Measurements from ENCODE around the gene MDP1. TPM values are rescaled to one million over a fixed set of nuclear protein-coding genes. Genes with fewer than 3 reads are reported as not detected.
"Not testable (repeated sequence)": the region's sequence is repeated elsewhere in the genome, so short reads cannot be mapped to it uniquely, and the experiment has no call there.

The MDP1 gene
- total RNA-seq, 1 donor from 2014 or later, result 16.6 TPM

- peaks cover 10% of the 10 kb centered on the region for H3K4me1 ChIP-seq
- no peaks in the 10 kb centered on the region for H3K27me3 ChIP-seq (ENCODE audit: low read depth)
- intact Hi-C loops (cut with micrococcal nuclease), result no loop called here
- no peaks in the 10 kb centered on the region for H3K36me3 ChIP-seq
- TF ChIP-seq, protein P1, sequence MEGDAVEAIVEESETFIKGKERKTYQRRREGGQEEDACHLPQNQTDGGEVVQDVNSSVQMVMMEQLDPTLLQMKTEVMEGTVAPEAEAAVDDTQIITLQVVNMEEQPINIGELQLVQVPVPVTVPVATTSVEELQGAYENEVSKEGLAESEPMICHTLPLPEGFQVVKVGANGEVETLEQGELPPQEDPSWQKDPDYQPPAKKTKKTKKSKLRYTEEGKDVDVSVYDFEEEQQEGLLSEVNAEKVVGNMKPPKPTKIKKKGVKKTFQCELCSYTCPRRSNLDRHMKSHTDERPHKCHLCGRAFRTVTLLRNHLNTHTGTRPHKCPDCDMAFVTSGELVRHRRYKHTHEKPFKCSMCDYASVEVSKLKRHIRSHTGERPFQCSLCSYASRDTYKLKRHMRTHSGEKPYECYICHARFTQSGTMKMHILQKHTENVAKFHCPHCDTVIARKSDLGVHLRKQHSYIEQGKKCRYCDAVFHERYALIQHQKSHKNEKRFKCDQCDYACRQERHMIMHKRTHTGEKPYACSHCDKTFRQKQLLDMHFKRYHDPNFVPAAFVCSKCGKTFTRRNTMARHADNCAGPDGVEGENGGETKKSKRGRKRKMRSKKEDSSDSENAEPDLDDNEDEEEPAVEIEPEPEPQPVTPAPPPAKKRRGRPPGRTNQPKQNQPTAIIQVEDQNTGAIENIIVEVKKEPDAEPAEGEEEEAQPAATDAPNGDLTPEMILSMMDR (IDR thresholded peaks at IDR 0.05; ENCODE audit: borderline replicate concordance), result no peak
- H3K9me3 ChIP-seq (replicated peaks), result no peaks in the 10 kb centered on the region
- no peak overlapping the region for H3K4me3 ChIP-seq
- no peak for DNase-seq
- H3K27ac ChIP-seq (replicated peaks), result no peak overlapping the region
These were observed 31.6 kb upstream of the MDP1 start for GRCh38 chr14:24247422-24247821.

GRCh38 chr14:24246765-24247212, 30.9 kb upstream of the MDP1 start:
- Histone ChIP-seq H3K9me3 (replicated peaks) (no peaks in the 10 kb centered on the region), H3K4me3 (no peak overlapping the region), H3K27me3 (ENCODE audit: low read depth) (no peaks in the 10 kb centered on the region), H3K27ac (replicated peaks) (no peak overlapping the region), H3K36me3 (no peaks in the 10 kb centered on the region), H3K4me1 (peaks cover 13% of the 10 kb centered on the region)
- no peak for DNase-seq
- TF ChIP-seq, protein P1 (IDR thresholded peaks at IDR 0.05; ENCODE audit: borderline replicate concordance), result no peak
- intact Hi-C loops (cut with micrococcal nuclease), result no loop called here

DNA sequence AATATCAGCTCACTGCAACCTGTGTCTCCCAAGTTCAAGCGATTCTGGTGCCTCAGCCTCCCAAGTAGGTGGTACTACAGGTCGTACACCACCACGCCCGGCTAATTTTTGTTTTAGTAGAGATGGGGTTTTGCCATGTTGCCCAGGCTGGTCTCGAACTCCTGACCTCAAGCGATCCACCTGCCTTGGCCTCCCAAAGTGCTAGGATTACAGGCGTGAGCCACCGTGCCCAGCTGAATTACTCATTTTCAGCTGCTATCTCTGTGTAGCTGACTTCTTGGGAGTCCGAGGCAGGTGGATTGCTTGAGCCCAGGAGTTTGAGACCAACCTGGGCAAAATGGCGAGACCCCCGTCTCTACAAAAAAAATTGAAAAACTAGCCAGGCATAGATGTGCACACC, 29.5 kb upstream of the MDP1 start:
- H3K27ac ChIP-seq (replicated peaks); H3K27me3 ChIP-seq (ENCODE audit: low read depth); DNase-seq; H3K4me3 ChIP-seq; H3K9me3 ChIP-seq (replicated peaks); intact Hi-C loops (cut with micrococcal nuclease): not testable (repeated sequence)
- Histone ChIP-seq H3K36me3 (peaks cover 11% of the 10 kb centered on the region), H3K4me1 (peaks cover 28% of the 10 kb centered on the region)

- Histone ChIP-seq H3K4me1 (peaks cover 47% of the 10 kb centered on the region), H3K36me3 (peaks cover 31% of the 10 kb centered on the region), H3K27me3 (ENCODE audit: low read depth) (no peaks in the 10 kb centered on the region), H3K4me3 (peak overlapping the region; percentile 85), H3K27ac (replicated peaks) (peak overlapping the region; percentile 98), H3K9me3 (replicated peaks) (no peaks in the 10 kb centered on the region)
- TF ChIP-seq, protein P1 (IDR thresholded peaks at IDR 0.05; ENCODE audit: borderline replicate concordance), result no peak
- intact Hi-C loops (cut with micrococcal nuclease), result no loop called here
- no peak for DNase-seq
These were observed 27.5 kb upstream of the MDP1 start for GRCh38 chr14:24243336-24243836.

GRCh38 chr14:24241829-24242443, 26.1 kb upstream of the MDP1 start:
- Histone ChIP-seq H3K27ac (replicated peaks) (peak overlapping the region; percentile 98), H3K4me3 (peak overlapping the region; percentile 85), H3K4me1 (peaks cover 62% of the 10 kb centered on the region), H3K27me3 (ENCODE audit: low read depth) (no peaks in the 10 kb centered on the region), H3K36me3 (peaks cover 45% of the 10 kb centered on the region), H3K9me3 (replicated peaks) (no peaks in the 10 kb centered on the region)
- intact Hi-C loops (cut with micrococcal nuclease), result no loop called here
- peak; percentile 91 for DNase-seq
- TF ChIP-seq, protein P1 (IDR thresholded peaks at IDR 0.05; ENCODE audit: borderline replicate concordance), result peak; percentile 78
